ENCODE results near the gene PTPN23.

DNA sequence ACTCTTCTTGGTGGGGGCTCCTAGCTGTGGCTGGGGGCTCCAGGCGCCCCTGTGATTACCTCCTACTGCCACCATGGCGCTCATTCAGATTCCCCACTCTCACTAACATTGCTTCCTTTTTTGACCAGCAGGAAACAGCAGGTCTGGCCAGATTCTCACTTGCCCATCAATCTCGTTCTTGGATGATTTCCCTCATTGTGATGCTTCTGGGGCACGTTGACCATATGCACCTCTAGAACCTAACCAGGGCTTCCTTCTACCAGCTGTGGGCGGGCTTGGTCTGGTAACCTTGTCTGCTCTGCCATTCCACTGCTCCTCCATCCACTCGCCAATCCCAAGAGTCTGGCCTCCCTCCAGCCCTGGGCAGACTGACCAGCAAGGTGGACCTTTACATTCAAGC is 35.9 kb upstream of the PTPN23 start:
- TF ChIP-seq ISL1 (CRISPR knock-in tag; IDR thresholded peaks at IDR 0.05): no peak
- no peak for TF ChIP-seq SNAI2 (CRISPR knock-in tag; IDR thresholded peaks at IDR 0.05)
- TF ChIP-seq RARB (CRISPR knock-in tag; IDR thresholded peaks at IDR 0.05): no peak
- TF ChIP-seq ZNF565 (CRISPR knock-in tag; conservative IDR thresholded peaks at IDR 0.05; ENCODE audit: low read depth): no peak
- TF ChIP-seq ARNTL (CRISPR knock-in tag; IDR thresholded peaks at IDR 0.05; ENCODE audit: borderline replicate concordance, low read depth): no peak
- no peak for TF ChIP-seq PATZ1 (CRISPR knock-in tag; IDR thresholded peaks at IDR 0.05; ENCODE audit: borderline replicate concordance)
- no peak for TF ChIP-seq ZFP30 (CRISPR knock-in tag; IDR thresholded peaks at IDR 0.05)
- no peak for TF ChIP-seq ESRRG (CRISPR knock-in tag; IDR thresholded peaks at IDR 0.05)
- no peak for TF ChIP-seq POU6F1 (CRISPR knock-in tag; IDR thresholded peaks at IDR 0.05; ENCODE audit: borderline replicate concordance, low read depth)
- no peak for TF ChIP-seq TOX (CRISPR knock-in tag; IDR thresholded peaks at IDR 0.05; ENCODE audit: borderline replicate concordance)
- TF ChIP-seq ZFP3 (CRISPR knock-in tag; IDR thresholded peaks at IDR 0.05): no peak
- TF ChIP-seq, protein P1, sequence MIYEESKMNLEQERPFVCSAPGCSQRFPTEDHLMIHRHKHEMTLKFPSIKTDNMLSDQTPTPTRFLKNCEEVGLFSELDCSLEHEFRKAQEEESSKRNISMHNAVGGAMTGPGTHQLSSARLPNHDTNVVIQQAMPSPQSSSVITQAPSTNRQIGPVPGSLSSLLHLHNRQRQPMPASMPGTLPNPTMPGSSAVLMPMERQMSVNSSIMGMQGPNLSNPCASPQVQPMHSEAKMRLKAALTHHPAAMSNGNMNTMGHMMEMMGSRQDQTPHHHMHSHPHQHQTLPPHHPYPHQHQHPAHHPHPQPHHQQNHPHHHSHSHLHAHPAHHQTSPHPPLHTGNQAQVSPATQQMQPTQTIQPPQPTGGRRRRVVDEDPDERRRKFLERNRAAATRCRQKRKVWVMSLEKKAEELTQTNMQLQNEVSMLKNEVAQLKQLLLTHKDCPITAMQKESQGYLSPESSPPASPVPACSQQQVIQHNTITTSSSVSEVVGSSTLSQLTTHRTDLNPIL (CRISPR knock-in tag; IDR thresholded peaks at IDR 0.05; ENCODE audit: low read depth): no peak
- no peak for TF ChIP-seq TCF4 (CRISPR knock-in tag; IDR thresholded peaks at IDR 0.05; ENCODE audit: borderline replicate concordance)
